Activated B cell treated with CpG ODN at 0.5 μM for 24 hours (primary cell): ENCODE data around the gene FER. TPM values are rescaled to one million over a fixed set of nuclear protein-coding genes. Genes with fewer than 3 reads are reported as not detected.
"Not testable (repeated sequence)": the region's sequence is repeated elsewhere in the genome, so short reads cannot be mapped to it uniquely, and the experiment has no call there.

Experiments
- ATAC-seq: fragments of 200-7000 bp; cut with Tn5 transposase; one replicate; pipeline ENCODE4 v1.10.0; 2021; ENCODE audit warnings: low read depth, mild to moderate bottlenecking, moderate library complexity
- CTCF ChIA-PET: fragments of 350-600 bp; sonication (Branson Sonifier 250); formaldehyde crosslinking; loops from one replicate; lab custom pipeline; 2021; ENCODE audit warnings: antibody characterized with exemption; lab: Charles Lee
- POLR2A ChIA-PET: fragments of 350-600 bp; sonication (Branson Sonifier 250); formaldehyde crosslinking; loops from one replicate; lab custom pipeline; 2021; ENCODE audit warnings: antibody characterized with exemption; lab: Charles Lee
- DNase-seq: peaks from one replicate; pipeline ENCODE4 v3.0.0; 2022
- H3K27ac Mint-ChIP-seq: one replicate; pipeline ENCODE4 v1.8.0; 2020; ENCODE audit warnings: mixed read lengths
- H3K27me3 Mint-ChIP-seq: one replicate; pipeline ENCODE4 v1.8.0; 2021; ENCODE audit warnings: mixed read lengths
- H3K36me3 Mint-ChIP-seq: one replicate; pipeline ENCODE4 v1.8.0; 2021; ENCODE audit warnings: low read depth, mixed read lengths
- H3K4me1 Mint-ChIP-seq: one replicate; pipeline ENCODE4 v1.8.0; 2021; ENCODE audit warnings: mixed read lengths
- H3K4me3 Mint-ChIP-seq: one replicate; pipeline ENCODE4 v1.8.0; 2020; ENCODE audit warnings: mild to moderate bottlenecking, mixed read lengths
- H3K9me3 Mint-ChIP-seq: one replicate; pipeline ENCODE4 v1.8.0; 2020; ENCODE audit warnings: mixed read lengths
- CTCF ChIP-seq: fragments of 200-600 bp; IDR thresholded peaks from one replicate; pipeline ENCODE4 v1.8.0; 2022; ENCODE audit warnings: antibody characterized with exemption, mild to moderate bottlenecking
- intact Hi-C: fragments of 100-400 bp; cut with micrococcal nuclease; formaldehyde crosslinking; loops from one replicate; pipeline ENCODE4 v1.15.1; 2024
- total RNA-seq: library from RNA; stranded (reverse); gene quantifications from 2 replicates; pipeline ENCODE4 v1.2.3, GENCODE V29; 2022

The FER gene
- total RNA-seq, 1 donor from 2014 or later, result 17.3 TPM

GRCh38 chr5:108830705-108831276, 83.1 kb downstream of the FER start:
- DNase-seq, result no peak
- ChIA-PET CTCF (no interaction called here), POLR2A (no interaction called here)
- H3K4me1 Mint-ChIP-seq, result no peaks in the 10 kb centered on the region
- no peak for TF ChIP-seq CTCF
- intact Hi-C loops, result no loop called here
- peaks cover 6% of the 10 kb centered on the region for H3K36me3 Mint-ChIP-seq
- H3K27ac Mint-ChIP-seq, result no peak overlapping the region
- ATAC-seq, result no peak
- no peak overlapping the region for H3K4me3 Mint-ChIP-seq
- no peaks in the 10 kb centered on the region for H3K9me3 Mint-ChIP-seq
- H3K27me3 Mint-ChIP-seq, result no peaks in the 10 kb centered on the region

GRCh38 chr5:108836492-108836891, 88.8 kb downstream of the FER start:
- ChIA-PET POLR2A (no interaction called here), CTCF (no interaction called here)
- Mint-ChIP-seq H3K4me1 (no peaks in the 10 kb centered on the region), H3K27me3 (no peaks in the 10 kb centered on the region), H3K36me3 (peaks cover 20% of the 10 kb centered on the region), H3K9me3 (no peaks in the 10 kb centered on the region), H3K4me3 (no peak overlapping the region), H3K27ac (no peak overlapping the region)
- DNase-seq (no peak), ATAC-seq (no peak)
- intact Hi-C loops, result no loop called here
- no peak for TF ChIP-seq CTCF

- intact Hi-C loops, H3K27ac Mint-ChIP-seq, H3K9me3 Mint-ChIP-seq, POLR2A ChIA-PET, H3K27me3 Mint-ChIP-seq, CTCF ChIA-PET, DNase-seq, ATAC-seq, H3K4me3 Mint-ChIP-seq, H3K4me1 Mint-ChIP-seq: not testable (repeated sequence)
- H3K36me3 Mint-ChIP-seq, result peaks cover 23% of the 10 kb centered on the region
Measured at GRCh38 chr5:108842260-108842941, 94.7 kb downstream of the FER start.

- H3K9me3 Mint-ChIP-seq, CTCF ChIA-PET, H3K36me3 Mint-ChIP-seq, H3K4me1 Mint-ChIP-seq, H3K27me3 Mint-ChIP-seq, H3K27ac Mint-ChIP-seq, H3K4me3 Mint-ChIP-seq, DNase-seq, ATAC-seq, POLR2A ChIA-PET, intact Hi-C loops: not testable (repeated sequence)
Measured at GRCh38 chr5:108851129-108851528, 103.4 kb downstream of the FER start.

- ChIA-PET CTCF (no interaction called here), POLR2A (no interaction called here)
- Mint-ChIP-seq H3K9me3 (no peaks in the 10 kb centered on the region), H3K4me1 (peaks cover 13% of the 10 kb centered on the region), H3K4me3 (no peak overlapping the region), H3K36me3 (peaks cover 2% of the 10 kb centered on the region), H3K27me3 (no peaks in the 10 kb centered on the region), H3K27ac (no peak overlapping the region)
- ATAC-seq (no peak), DNase-seq (no peak)
- intact Hi-C loops, result loop anchor here (2.0 to 5.0 kb wide), 3 partner anchors 54 to 475 kb away; partner anchors contain the start of gene FBXL17
- no peak for TF ChIP-seq CTCF
Measured at GRCh38 chr5:108857905-108858304, 110.2 kb downstream of the FER start.

- intact Hi-C loops, result loop anchor here (2.0 to 5.0 kb wide), 3 partner anchors 53 to 476 kb away; partner anchors contain the start of gene FBXL17
- no peak for TF ChIP-seq CTCF
- DNase-seq, result no peak
- peak; percentile 90 for ATAC-seq
- Mint-ChIP-seq H3K36me3 (peaks cover 2% of the 10 kb centered on the region), H3K9me3 (no peaks in the 10 kb centered on the region), H3K4me3 (peak overlapping the region; percentile 25), H3K27me3 (no peaks in the 10 kb centered on the region), H3K4me1 (peaks cover 13% of the 10 kb centered on the region), H3K27ac (no peak overlapping the region)
- ChIA-PET CTCF (no interaction called here), POLR2A (no interaction called here)
Measured at GRCh38 chr5:108858959-108859358, 111.3 kb downstream of the FER start.
